HG02678 (cell line): ENCODE data around the gene CHDH.

Experiments
- ATAC-seq: cut with Tn5 transposase; IDR thresholded peaks from one replicate; pipeline ENCODE4 v1.9.1; 2021; ENCODE audit warnings: mild to moderate bottlenecking, moderate library complexity; ENCODE audit not compliant: unreplicated experiment

Gene CHDH

DNA sequence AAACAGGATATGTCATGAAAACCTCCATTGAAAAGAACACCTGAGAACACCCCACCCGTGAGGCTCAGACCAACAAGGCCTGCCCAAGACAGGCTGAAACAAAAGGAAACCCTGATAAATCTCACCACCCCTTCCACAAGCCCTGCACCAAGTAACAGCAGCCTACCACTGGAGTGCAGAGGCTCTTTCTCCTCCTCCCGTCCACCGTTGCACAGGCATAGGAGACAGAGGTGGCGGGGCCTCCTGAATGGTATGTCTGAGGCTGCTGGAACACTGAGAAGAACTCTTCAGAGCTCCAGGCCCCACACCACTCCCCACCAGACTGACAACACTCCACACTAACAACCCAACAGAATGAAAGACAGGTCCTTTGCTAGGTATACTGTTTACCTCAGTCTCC is 21.4 kb downstream of the CHDH start:
- ATAC-seq: no peak

DNA sequence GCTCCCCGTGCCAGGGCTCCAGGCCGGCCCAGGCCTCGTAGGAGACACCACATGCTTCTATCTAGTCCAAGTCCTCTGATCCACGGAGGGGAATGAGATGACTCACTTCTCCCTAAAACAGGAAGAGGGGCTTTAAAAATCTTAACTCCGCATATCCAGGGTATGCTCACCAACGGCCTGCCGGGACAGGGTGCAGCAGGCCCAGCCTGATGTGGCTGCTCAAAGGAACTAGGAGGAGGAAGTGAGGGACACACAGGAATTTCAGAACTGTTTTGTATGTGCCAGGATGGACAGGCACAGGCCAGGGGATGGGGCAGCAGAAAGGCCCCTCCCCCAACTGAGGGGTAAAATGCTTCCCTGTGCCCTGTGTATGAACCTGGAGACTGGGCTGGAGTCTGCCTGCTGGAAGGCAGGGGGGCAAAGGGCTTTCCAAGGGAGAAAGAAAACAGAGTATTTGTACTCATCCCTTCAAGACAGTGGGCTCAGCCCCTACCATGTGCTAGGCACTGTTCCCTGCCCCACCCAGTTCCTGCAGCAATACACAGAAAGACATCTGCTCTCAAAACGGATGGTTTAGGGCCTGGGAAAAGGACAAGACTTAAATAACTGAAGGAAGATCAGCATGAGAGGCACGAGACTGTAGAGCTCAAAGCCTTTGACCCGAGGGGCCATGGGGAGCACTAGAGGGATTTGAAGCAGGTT is 22.1 kb downstream of the CHDH start:
- no peak for ATAC-seq

DNA sequence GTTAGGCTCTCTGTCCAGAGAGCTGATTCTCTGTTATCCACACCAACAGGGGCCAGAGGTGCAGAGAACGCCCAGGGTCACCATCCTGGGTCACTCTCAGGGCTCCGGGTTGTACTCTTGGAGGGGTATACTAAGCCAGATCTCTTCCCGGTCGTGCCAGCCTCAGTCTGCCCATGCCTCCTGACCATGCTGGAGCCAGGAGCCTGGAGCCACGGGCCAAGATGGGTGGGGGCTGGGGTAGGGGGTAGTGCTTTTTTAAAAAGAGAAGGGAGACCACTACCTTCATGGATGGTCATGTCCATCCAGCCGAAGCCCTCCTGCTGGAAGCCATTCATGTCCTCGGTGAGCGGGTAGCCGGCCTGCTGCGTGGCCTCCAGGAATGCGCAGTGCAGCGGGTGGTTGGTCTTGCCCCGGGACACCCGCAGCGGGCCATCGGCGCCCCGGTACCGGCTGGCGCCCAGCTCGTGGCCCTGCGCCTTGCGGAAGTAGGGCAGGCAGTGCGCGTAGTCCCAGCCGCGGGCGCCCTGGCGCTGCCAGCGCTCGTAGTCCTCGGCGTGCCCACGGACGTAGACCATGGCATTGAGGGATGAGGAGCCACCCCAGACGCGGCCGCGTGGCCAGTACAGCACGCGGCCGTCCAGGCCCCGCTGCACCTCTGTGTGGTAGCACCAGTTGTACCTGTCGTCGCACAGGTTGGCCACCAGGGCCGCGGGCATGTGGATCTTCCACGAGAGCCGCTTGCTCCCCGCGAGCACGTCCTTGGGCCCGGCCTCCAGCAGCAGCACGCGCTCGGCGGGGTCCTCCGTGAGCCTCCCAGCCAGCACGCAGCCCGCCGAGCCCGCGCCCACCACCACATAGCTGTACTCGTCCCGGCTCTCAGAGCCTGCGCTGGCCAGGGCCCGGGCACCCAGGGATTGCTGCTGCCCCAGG is 22.9 kb downstream of the CHDH start:
- no peak for ATAC-seq

DNA sequence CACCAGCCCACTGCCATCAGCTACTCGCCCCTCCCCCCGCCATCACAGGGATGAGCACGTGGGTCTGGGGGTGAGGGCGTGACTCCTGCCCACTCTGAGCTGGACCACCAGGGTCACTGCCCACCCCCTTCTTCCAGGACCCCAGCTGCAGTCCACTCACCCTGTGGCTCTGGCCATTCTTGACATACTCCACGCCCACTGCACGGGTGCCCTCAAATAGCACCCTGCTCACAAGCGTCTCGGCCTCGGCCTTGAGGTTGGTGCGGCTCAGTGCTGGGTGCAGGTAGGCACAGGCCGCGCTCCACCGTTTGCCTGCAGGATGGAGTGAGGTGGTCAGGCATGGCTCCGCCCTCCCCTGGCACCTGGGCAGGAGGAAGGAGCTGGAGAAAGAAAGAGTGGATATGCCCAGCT is 23.9 kb downstream of the CHDH start:
- ATAC-seq: no peak

DNA sequence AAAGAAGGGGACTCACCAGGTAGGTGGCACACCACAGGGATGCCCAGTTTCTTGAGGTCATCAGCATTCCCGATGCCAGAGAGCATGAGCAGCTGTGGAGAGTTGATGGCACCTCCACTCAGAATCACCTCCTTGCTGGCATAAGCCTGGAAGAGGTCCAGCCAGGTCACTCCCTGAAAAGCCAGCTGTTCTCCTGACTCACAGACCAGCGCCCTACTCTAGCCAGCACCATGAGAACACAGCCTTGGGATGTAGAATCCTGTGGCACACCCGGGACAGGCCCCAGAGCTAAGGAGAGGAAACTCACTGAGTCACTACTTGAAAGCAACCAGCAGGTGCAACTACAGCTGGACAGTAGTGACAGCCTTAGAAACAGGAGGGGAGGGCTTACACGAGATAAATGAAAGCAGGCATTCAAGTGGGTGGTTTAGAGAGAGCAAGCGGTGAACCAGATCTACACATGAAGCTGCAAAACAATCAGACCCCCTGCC is 24.5 kb downstream of the CHDH start:
- ATAC-seq: peak; percentile 59

DNA sequence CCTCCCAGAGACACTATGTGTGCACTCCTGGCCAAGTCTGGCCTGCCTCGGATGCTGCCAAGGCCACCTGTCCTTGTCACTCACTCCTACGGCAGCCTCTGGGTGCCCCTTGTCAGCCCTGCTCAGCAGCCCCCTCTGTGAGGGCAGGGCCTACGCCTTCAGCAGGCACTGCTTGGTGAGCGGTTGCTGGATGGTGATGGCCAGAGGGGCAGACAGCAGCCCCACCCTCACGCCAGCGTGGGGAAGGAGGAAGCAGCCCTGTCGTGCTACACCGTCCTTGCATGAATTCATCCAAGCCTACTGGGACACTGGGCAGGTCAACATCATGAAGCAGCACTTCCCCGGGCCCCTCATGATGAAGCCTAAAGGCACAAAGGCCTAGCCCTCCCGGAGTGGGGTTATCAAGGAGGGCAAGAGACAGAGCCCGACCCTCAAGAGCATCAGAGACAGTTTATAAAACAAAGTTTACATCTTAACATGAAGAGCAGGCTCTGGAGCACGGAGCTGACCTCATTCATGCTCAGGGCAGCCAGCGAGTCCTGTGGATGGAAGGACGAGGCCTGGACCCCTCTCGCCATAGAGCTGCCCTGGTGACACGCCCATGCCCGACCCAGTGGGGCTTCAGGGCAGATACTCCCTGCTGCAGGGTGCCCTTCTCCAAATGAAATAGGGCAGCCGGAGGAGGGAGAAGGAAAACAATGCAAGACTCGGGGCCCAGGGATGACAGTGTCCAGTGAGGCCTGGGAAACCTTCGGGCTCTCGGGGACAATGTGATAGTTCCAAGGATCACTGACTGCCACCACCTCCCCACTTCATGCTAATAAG is 25.3 kb downstream of the CHDH start:
- ATAC-seq: no peak

DNA sequence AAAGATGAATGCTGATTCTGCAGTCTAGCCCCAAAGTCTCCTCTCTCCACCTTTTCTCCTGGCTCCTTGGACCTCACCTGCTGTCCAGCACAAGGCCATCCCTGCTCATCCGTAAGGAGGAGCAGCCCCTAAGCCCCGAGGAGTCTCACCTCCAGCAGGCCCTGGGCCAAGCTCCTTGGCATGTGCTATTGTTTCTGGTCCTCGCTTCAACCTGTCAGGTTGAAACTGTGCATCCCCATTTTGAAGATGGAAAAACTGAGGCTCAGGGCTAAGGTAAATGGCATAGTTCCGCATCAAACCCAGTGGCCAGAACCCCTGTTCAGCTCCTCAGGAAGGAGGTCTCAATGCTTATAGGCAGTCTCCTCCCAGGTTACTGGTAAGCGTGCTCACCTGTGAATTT is 26.1 kb downstream of the CHDH start:
- no peak for ATAC-seq

DNA sequence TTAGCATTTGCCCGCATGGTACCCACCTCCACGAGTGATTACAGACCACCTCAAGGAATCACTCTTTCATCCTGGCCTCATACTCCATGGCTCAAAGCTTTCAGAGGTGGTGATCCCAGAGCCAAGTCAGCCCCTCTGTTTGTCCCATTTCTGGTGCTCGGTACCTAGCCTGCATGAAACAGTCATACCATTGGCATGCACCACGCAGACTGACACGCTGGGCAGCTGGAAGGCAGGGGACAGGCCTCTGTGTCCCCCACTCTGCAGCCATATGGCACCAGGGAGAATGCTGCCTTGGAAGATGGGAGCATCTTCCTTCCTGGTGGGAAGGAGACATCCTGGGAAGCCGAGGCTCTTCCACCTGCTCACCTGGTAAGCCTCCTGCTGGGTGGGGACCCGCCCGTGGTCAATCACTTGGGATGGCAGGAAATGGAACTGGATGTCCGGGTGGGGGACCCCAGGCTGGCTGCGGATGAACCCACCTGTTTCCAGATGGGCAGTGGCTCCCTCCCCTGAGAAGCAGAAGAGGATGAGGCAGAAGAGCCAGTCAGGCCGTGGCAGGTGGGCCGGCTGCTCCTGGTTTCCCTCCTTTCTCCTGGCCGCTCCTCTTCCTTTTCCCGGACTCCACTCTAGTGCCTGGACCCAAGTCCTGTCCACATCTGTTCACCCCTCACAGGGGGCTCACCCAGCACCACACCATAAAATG is 26.9 kb downstream of the CHDH start:
- no peak for ATAC-seq

DNA sequence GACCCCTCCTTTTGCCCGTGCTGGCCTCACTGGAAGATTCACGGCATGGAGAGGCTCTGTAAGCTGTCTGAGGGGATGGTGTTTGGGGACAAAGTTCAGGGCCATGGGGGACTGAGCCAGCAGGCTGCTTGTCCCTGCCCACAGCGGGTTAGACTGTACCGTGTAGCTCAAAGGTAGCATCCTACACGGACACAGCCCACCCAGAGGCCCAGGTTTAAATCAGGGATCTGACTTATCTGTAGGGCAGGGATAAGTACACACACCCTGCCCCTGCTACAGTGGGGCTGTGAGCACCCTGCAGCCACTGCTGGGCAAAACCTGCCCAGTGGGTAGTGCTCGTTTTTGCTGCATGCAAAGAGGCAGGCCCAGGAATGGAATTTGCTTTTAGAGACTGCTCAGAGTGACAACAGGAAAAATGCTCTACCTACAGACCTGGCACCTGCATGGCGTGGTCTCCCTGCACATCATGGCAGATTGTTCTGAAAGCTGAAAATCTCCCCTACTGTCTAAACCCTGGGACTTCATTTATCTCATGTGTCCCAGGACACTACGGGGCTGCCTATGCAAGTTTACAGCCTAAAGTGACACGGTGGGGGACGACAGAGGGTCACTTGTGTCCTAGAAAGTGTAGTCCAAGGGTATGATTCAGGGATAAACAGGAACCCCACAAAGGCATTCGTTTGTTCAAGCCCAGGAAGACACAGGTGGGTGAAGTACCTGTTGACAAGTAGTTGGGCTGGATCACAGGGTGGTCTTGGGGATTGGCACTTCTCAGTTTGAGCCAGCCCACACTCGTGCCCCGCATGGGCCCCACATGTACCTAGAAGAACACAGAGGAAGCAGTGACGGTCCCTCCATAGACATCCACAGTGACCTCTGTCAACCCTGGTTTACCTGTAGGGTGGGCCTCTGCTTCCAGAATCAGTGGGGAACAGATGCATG is 27.7 kb downstream of the CHDH start:
- ATAC-seq: no peak

DNA sequence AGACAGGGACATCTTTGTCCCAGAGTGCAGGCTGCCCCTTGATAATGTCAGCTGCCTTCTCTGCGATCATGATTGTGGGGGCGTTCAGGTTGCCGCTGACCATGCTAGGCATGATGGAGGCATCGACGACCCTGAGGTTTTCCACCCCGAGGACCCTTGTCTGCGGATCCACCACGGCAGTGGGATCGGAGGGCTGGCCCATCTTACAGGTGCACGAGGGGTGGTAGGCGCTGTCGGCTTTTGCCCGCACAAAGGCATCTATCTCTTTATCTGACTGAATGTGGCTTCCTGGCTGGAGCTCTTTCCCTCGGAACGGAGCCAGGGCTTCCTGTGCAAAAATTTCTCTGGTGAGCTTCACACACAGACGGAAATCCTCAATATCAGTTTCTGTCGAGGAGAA is 28.4 kb downstream of the CHDH start:
- ATAC-seq: no peak

DNA sequence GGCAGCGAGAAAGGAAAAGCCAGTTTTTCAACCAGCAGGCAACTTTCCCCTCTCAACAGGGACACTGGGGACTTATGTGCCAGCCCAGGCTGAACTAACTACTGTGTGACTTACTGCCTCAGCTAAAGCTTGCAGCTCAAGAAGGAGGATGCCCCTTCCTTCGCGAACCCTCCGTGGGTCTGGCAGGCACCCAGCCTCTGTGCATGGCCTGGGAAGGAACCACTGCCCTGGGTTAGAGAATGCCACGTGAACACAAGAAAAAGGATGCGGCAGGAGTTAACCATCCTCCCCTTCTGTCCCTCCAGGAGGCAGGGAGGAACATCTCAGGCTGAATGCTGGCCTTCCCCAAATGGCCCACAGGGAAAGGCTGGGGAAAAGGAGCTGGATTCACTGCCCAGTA is 29.0 kb downstream of the CHDH start:
- ATAC-seq: no peak

DNA sequence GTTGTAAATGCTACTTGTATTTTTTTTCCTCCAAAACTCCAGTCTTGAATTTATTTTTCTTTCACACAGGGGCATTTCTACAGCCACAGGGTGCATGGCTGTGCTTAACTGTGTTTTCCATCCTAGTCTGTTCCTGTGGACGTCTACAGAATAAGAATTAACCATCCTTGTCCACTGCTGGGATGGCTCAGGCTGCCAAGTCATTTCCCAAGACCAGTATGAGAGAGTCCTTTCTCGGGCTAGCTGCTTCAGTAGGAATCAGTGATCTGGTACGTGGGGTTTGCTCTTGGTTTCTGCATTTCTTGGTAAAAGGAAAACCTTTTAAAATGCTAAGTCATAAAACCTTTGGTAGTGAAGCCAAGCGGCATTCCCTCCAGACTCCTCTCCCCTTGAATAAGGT is 29.8 kb downstream of the CHDH start:
- no peak for ATAC-seq

DNA sequence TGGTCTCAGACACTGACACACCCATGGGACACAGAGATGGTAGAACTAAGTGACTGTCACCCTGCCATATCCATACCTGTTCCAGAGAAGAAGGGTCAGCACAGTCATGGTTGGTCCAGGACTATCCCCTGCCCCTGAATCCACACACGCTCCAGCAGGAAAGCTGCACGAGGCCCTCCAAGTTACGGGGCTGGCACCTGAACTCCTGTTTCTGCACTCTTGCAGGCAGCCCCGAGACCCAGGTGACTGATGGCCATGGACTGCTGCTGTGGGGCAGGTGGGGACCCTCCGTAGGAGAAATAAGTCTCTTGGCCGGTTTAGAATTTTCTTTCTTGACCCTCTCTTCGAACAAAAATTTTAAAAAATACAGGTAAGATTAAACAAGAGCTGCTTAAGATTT is 30.6 kb downstream of the CHDH start:
- ATAC-seq: no peak

DNA sequence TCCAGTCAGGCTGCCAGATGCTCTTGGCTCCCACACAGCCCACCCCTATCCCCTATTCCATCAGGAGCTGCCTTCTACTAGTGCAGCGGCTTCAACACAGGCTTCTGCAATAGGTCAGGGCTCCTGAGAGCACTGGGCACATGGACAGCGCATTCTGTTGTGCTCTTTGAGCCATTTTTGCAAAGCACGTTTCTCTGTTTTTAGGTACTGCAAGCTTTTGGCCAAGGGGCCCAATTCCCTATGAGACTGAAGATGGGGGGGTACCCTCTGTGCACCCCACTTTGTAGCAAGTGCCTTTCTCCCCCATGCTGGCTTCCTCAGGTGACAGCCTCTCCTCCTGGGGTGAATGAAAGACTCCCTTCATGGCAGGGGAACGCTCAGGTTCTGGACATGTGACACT is 31.2 kb downstream of the CHDH start:
- ATAC-seq: no peak

DNA sequence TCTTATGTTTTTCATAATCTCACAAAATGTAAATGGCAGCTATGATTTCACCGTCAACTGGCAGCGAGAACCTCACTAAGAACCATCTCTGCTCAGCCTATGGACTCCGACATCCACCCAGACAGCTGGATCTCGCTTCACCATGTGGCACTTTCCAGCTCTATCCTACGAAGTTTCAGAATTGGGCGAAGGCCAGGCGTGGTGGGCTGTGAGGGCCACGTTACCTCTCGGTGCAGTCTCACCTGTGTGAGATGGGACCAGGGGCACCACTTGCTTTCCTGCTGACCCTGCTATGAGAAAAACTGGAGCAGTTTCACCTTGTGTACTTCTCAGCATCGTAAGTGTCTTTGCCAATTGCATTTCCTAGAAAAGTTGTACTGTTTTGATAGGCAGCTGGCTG is 32.3 kb downstream of the CHDH start:
- no peak for ATAC-seq

DNA sequence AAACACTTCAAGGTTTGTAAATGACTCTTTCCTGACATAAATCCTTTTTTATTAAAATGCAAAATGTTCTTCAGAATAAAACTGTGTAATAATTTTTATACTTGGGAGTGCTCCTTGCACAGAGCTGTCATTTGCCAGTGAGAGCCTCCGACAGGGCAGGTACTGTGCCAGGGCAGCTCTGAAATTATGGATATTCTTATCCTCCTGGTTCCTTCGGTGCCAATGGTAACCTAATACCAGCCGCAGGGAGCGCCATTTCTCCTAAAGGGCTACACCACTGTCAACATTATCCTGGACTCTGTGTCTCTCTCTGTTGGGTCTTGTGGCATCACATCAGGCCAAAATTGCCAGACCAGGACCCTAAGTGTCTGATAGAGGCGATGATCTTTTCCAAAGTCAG is 33.0 kb downstream of the CHDH start:
- no peak for ATAC-seq

DNA sequence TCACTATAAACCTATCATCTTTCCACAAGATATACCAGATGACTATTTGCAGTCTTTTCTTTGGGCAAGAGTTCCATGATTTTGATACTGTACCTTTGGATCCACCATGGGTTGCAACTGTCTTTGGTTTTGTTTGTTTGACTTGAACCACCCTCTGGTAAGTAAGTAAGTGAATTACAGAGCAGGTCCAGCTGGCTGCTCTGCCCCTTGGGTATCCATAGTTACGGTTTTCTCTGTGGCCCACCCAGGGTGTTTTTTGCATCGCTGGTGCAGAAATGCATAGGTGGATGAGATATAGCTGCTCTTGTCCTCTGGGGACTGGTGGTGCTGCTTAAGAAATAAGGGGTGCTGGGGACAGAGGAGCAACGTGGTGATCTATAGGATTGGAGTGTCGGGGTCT is 33.8 kb downstream of the CHDH start:
- ATAC-seq: no peak

DNA sequence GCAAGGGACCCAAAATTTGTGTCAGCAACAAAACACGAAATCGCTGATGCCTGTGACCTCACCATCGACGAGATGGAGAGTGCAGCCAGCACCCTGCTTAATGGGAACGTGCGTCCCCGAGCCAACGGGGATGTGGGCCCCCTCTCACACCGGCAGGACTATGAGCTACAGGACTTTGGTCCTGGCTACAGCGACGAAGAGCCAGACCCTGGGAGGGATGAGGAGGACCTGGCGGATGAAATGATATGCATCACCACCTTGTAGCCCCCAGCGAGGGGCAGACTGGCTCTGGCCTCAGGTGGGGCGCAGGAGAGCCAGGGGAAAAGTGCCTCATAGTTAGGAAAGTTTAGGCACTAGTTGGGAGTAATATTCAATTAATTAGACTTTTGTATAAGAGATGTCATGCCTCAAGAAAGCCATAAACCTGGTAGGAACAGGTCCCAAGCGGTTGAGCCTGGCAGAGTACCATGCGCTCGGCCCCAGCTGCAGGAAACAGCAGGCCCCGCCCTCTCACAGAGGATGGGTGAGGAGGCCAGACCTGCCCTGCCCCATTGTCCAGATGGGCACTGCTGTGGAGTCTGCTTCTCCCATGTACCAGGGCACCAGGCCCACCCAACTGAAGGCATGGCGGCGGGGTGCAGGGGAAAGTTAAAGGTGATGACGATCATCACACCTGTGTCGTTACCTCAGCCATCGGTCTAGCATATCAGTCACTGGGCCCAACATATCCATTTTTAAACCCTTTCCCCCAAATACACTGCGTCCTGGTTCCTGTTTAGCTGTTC is 34.9 kb downstream of the CHDH start:
- ATAC-seq: no peak
